Measurements from ENCODE around the gene MED29.
A peak's percentile ranks its signal among the peaks of the same experiment; 100 is the strongest.

GRCh38 chr19:39448271-39448670 is 57.1 kb downstream of the MED29 start:
- TF ChIP-seq ZNF274 (IDR thresholded peaks at IDR 0.05; ENCODE audit: insufficient read depth, insufficient read length) (no peak), CTCF (IDR thresholded peaks at IDR 0.05 in 2 of 3, conservative IDR thresholded peaks at IDR 0.05 in 1 of 3; ENCODE audit: control insufficient read depth in 2 of 3, extremely low read depth in 1 of 3, insufficient read depth in 1 of 3, low read depth in 3 of 3, low read length in 3 of 3) (no peak), POLR2A (IDR thresholded peaks at IDR 0.05; ENCODE audit: low read depth, low read length) (0 out of 2 replicates have a peak, but pooled peaks have one; percentile 11), RAD21 (IDR thresholded peaks at IDR 0.05; ENCODE audit: insufficient read depth, low read depth, low read length) (no peak), EP300 (IDR thresholded peaks at IDR 0.05; ENCODE audit: borderline replicate concordance in 1 of 2, control insufficient read depth in 1 of 2, low read depth in 2 of 2, low read length in 2 of 2) (0 out of 4 replicates have a peak, but pooled peaks of 1 of the 2 experiments have one; percentile 53), NFYB (IDR thresholded peaks at IDR 0.05; ENCODE audit: insufficient read depth, low read depth, low read length) (no peak), MYB (IDR thresholded peaks at IDR 0.05; ENCODE audit: borderline replicate concordance, low read depth, low read length) (no peak), SP1 (IDR thresholded peaks at IDR 0.05; ENCODE audit: low read depth, low read length) (no peak), TCF3 (IDR thresholded peaks at IDR 0.05; ENCODE audit: borderline replicate concordance, insufficient read depth, low read depth, low read length) (no peak), JUND (IDR thresholded peaks at IDR 0.05; ENCODE audit: low read depth, low read length) (no peak), MYC (IDR thresholded peaks at IDR 0.05; ENCODE audit: insufficient read depth, insufficient read length, insufficient replicate concordance, low read length, severe bottlenecking) (no peak)

Data from GM12878 (cell line).